GM21825 (cell line): ENCODE results near the gene COIL.
A peak's percentile ranks its signal among the peaks of the same experiment; 100 is the strongest.
"Not testable (repeated sequence)": the region's sequence is repeated elsewhere in the genome, so short reads cannot be mapped to it uniquely, and the experiment has no call there.

ENCODE experiments used
- ATAC-seq: cut with Tn5 transposase; IDR thresholded peaks from one replicate; pipeline ENCODE4 v1.9.1; 2021; ENCODE audit warnings: mild to moderate bottlenecking, moderate library complexity; ENCODE audit not compliant: unreplicated experiment

The COIL gene

GRCh38 chr17:56960596-56961538, at the start of gene COIL:
Gene COIL, minus strand, starts transcription at chr17:56961050. Its CDS starts 31 bp downstream, at chr17:56961019.
- peak; percentile 96 for ATAC-seq

- no peak for ATAC-seq
These were observed 49.6 kb upstream of the COIL start for GRCh38 chr17:57010487-57010886.

- no peak for ATAC-seq
These were observed 49.0 kb upstream of the COIL start for GRCh38 chr17:57009737-57010445.

- no peak for ATAC-seq
These were observed 48.1 kb upstream of the COIL start for GRCh38 chr17:57008958-57009357.

- no peak for ATAC-seq
These were observed 45.2 kb upstream of the COIL start for GRCh38 chr17:57006040-57006439.

- ATAC-seq = peak; percentile 85
These were observed 44.2 kb upstream of the COIL start for GRCh38 chr17:57004944-57005579.

GRCh38 chr17:57002904-57003303, 42.1 kb upstream of the COIL start:
- no peak for ATAC-seq

GRCh38 chr17:57001541-57001940, 40.7 kb upstream of the COIL start:
- ATAC-seq = no peak

GRCh38 chr17:56997313-56997712, 36.5 kb upstream of the COIL start:
- ATAC-seq = no peak

- ATAC-seq = no peak
These were observed 34.9 kb upstream of the COIL start for GRCh38 chr17:56995766-56996165.

- ATAC-seq = no peak
These were observed 33.4 kb upstream of the COIL start for GRCh38 chr17:56994009-56994792.

GRCh38 chr17:56992364-56992763, 31.5 kb upstream of the COIL start:
- no peak for ATAC-seq

GRCh38 chr17:56988901-56989572, 28.2 kb upstream of the COIL start:
- no peak for ATAC-seq

- ATAC-seq = no peak
These were observed 26.5 kb upstream of the COIL start for GRCh38 chr17:56987283-56987834.

GRCh38 chr17:56985371-56986162, 24.7 kb upstream of the COIL start:
- no peak for ATAC-seq

GRCh38 chr17:56983366-56983765, 22.5 kb upstream of the COIL start:
- no peak for ATAC-seq

GRCh38 chr17:56982312-56982711, 21.5 kb upstream of the COIL start:
- ATAC-seq = no peak

GRCh38 chr17:56980526-56980925, 19.7 kb upstream of the COIL start:
- ATAC-seq = not testable (repeated sequence)

- no peak for ATAC-seq
These were observed 18.2 kb upstream of the COIL start for GRCh38 chr17:56979091-56979480.
